HG03045 (cell line): ENCODE data around the gene PTDSS2.
"Not testable (repeated sequence)": the region's sequence is repeated elsewhere in the genome, so short reads cannot be mapped to it uniquely, and the experiment has no call there.

Experiments
- ATAC-seq: cut with Tn5 transposase; IDR thresholded peaks from one replicate; pipeline ENCODE4 v1.9.1; 2021; ENCODE audit warnings: mild to moderate bottlenecking, moderate library complexity; ENCODE audit not compliant: unreplicated experiment

The PTDSS2 gene

GRCh38 chr11:503179-503981 is 53.3 kb downstream of the PTDSS2 start:
- no peak for ATAC-seq

GRCh38 chr11:504053-504993 is 54.2 kb downstream of the PTDSS2 start:
- no peak for ATAC-seq

GRCh38 chr11:504994-505344 is 54.9 kb downstream of the PTDSS2 start:
- ATAC-seq = no peak

- peak; percentile 69 for ATAC-seq
Measured at GRCh38 chr11:506238-506994, 56.3 kb downstream of the PTDSS2 start.

DNA sequence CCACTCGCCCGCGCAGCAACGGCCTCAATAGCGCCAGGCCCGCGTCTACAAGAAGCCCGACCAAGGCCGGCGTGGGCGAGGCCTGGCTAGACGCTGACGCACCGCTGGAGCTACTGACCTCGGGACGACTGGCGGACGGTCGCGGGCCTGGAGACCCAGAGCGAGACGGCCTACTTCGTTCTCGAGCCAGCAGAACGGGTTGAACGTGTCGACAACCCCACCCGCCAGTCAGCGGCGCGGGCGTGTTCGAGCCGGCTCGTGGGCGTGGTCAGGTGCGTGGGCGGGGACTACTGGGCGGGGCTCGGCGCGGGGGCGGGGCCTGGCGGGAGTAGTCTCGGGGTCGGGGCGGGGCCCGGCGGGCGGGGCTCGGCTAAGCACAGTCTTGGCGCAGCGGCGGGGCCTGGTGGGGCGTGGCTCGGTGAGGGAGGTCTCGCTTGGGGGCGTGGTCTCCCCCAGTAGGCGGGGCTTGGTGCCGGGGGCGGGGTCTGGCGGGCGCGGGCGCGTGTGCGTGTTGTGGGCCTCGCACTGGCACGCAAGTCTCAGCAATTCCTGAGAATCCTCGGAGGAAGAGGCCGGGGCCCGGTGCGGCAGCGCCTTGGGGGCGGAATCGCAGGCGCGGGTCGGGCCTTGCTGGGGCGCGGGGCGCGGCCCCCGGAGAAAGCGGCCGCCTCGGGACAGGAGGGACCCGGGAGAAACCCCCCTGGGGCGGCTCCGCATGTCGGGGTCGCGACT is 57.1 kb downstream of the PTDSS2 start, which contains the start of gene RNH1:
Gene RNH1, minus strand, starts transcription at position 248 of the 732 bp plus-strand sequence. CDS start 5,080 bp downstream, outside the sequence.
- peak; percentile 45 for ATAC-seq

- no peak for ATAC-seq
Measured at GRCh38 chr11:507727-508515, 57.8 kb downstream of the PTDSS2 start.

DNA sequence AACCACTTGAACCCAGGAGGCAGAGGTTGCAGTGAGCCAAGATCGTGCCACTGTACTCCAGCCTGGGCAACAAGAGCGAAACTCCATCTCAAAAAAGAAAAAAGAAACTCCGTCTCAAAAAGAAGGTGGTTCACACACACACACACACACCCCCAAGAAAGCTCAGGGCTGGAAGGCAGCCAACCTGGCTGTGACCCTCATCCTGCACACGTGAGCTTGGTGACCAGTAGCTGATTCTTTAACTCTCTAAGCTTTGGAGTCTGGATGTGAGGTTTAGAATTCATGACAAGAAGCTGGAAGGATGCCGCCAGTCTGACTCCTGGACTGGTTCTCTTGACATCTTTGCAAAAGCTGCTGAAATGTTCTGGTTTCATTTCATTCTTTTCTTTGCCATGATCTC is 58.9 kb downstream of the PTDSS2 start:
- no peak for ATAC-seq

DNA sequence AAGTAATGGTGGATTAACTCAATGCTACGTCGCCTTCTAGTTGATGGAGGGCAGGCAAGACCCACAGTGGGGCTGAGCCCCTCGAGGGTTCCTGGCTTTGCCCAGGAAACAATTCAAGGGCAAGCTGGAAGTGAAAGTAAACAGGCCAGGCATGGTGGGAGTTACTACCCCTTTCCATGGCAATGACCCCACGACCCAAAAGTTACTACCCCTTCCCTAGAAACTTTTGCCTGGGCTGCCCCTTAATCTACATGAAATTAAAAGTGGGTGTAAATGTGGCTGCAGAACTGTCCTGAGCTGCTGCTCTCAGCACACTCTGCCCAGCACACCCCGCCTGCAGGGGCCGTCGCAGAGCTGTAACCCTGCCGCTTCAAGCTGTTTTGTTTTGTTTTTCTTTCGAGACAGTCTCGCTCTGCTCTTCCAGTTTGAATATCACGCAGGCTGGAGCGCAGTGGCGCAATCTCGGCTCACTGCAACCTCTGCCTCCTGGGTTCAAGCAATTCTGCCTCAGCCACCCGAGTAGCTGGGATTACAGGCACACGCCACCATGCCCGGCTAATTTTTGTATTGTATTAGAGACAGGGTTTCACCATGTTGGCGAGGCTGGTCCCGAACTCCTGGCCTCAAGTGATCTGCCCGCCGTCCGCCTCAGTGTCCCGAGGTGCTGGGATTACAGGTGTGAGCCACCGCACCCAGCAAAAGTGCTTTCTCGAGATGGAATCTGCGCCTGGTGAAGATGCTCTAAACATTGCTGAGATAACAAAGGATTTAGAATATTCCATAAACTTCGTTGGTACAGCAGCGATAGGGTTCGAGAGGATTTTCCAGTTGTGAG is 62.9 kb downstream of the PTDSS2 start:
- no peak for ATAC-seq

- no peak for ATAC-seq
Measured at GRCh38 chr11:514606-515005, 64.5 kb downstream of the PTDSS2 start.

DNA sequence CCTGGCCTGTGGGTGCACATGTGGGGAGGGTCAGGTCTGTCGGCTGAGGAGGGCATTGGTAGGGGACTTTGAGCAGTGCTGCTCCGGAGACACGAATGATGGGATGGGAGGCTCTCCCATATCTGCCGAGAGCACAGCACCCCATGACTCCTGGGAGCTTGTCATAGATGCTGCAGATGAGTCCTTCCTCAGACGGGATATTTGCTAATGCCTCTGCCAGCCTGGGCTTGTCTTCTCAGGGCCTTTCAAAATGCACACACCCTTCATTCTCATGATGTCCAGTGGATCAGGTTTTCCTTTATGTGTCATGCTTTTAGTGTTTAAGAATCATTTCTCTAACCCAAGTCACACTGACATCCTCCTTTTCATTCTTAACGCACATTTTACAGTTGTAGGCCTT is 65.1 kb downstream of the PTDSS2 start:
- no peak for ATAC-seq

GRCh38 chr11:516400-516799 is 66.3 kb downstream of the PTDSS2 start:
- ATAC-seq = no peak

- not testable (repeated sequence) for ATAC-seq
Measured at GRCh38 chr11:516918-517685, 67.0 kb downstream of the PTDSS2 start.

DNA sequence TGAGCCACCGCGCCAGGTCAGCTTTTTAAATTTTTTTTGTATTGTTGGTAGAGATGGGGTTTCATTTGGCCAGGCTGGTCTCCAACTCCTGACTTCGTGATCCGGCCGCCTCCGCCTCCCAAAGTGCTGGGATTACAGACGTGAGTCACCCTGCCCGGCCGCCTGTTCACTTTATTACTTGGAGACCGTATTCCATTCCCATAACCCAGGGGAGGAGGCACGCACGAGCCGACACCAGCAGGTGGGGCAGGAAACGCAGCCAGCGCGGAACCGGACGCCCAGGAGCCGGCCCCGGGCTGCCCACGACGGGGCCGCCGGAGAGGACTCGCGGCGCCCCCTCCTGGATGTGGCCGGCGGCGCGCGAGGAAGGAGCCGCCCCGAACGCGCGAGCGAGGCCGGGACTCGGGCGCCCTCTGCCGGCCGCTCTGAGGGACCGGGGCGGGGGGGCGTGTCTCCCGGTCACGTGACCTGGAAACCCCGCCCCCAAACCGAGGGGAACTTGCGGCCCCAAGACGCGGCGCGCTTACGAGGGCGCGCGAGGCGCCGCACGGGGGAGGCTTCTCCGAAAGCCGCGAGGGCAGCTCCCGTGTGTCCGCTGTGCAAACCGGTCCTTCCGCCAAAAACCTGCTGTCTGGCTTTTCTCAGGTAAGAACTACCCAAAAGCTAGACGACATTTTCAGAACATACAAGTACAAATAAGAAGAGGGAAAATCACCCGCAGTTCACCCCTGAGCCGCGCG is 68.6 kb downstream of the PTDSS2 start:
- peak; percentile 88 for ATAC-seq

GRCh38 chr11:520428-521176 is 70.5 kb downstream of the PTDSS2 start:
- ATAC-seq = no peak

DNA sequence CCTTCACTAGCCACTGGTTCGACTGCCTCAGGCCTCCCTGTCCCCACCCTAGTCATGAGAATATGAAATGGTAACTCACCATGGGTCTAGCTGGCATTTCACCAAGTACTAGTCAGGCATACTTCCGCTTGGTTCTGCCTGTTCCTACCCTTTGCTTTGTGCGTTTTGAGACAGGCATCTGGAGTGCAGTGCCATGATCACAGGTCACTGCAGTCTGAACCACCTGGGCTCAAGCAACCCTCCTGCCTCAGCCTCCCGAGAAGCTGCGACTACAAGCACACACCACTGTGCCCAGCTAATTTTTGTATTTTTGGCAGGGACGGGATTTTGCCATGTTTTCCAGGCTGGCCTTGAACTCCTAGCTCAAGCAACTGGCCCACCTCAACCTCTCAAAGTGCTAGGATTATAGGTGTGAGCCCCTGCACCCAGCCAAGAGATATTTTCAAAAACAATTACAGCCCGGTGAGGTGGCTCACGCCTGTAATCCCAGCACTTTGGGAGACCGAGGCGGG is 71.2 kb downstream of the PTDSS2 start:
- ATAC-seq = no peak

- no peak for ATAC-seq
Measured at GRCh38 chr11:526192-526591, 76.1 kb downstream of the PTDSS2 start.
